KOPT-K1 (cell line): ENCODE data around the gene CDC14B.
"Not testable (repeated sequence)": the region's sequence is repeated elsewhere in the genome, so short reads cannot be mapped to it uniquely, and the experiment has no call there.

Experiments
- H3K27ac ChIP-seq: fragments of 200-600 bp; sonication (generic); 2 replicates; pipeline ENCODE4 v1.5.1; 2016; ENCODE audit warnings: antibody characterized with exemption, mild to moderate bottlenecking, low read depth, low read length; ENCODE audit not compliant: poor library complexity, severe bottlenecking
- H3K36me3 ChIP-seq: fragments of 200-600 bp; sonication (generic); 2 replicates; pipeline ENCODE4 v1.5.1; 2017; ENCODE audit warnings: antibody characterized with exemption, mild to moderate bottlenecking, low read length, moderate library complexity; ENCODE audit not compliant: insufficient read depth
- H3K9me3 ChIP-seq: fragments of 200-600 bp; sonication (generic); 2 replicates; pipeline ENCODE4 v1.5.1; 2017; ENCODE audit warnings: antibody characterized with exemption, low read length, mild to moderate bottlenecking; ENCODE audit not compliant: insufficient read depth, poor library complexity, severe bottlenecking

Gene CDC14B

DNA sequence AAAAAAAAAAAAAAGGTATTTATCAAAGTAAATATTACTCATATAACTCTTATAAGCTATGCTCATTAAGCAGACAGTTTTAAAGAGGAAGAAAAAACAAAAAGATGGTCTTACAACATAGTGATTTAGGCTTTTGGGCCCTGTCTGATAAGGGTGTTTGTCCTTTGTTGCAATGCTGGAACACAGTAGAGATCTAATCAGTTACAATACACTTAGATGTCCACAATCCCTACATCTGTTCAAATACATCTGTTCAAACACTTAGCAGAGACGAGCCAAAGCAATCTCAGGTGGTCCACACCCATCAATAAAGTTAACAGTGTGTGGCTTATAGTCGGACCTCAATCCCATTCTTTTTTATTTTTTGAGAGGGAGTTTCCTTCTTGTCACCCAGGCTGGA lies 24.5 kb upstream of the CDC14B start:
- no peaks in the 10 kb centered on the region for H3K9me3 ChIP-seq
- no peak overlapping the region for H3K27ac ChIP-seq
- H3K36me3 ChIP-seq = no peaks in the 10 kb centered on the region

DNA sequence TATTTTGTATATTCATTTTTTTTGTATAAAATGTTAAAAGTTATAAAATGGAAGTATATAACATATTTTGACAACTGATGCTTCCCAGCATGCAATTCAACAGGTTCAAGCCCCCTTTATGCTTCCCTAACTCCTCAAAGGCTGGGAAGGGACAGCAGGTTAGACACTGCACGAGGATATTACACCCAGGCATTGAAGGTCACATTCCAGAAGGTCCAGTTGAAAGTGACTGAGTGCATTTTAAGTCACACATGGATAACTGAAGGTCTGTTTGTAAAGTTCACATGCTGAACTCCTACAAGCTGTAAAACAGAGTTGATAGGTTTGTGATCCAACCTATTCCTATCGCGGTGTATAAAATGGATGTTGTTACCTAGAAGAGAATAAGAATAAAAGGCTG lies 21.9 kb upstream of the CDC14B start:
- no peaks in the 10 kb centered on the region for H3K36me3 ChIP-seq
- no peaks in the 10 kb centered on the region for H3K9me3 ChIP-seq
- no peak overlapping the region for H3K27ac ChIP-seq

DNA sequence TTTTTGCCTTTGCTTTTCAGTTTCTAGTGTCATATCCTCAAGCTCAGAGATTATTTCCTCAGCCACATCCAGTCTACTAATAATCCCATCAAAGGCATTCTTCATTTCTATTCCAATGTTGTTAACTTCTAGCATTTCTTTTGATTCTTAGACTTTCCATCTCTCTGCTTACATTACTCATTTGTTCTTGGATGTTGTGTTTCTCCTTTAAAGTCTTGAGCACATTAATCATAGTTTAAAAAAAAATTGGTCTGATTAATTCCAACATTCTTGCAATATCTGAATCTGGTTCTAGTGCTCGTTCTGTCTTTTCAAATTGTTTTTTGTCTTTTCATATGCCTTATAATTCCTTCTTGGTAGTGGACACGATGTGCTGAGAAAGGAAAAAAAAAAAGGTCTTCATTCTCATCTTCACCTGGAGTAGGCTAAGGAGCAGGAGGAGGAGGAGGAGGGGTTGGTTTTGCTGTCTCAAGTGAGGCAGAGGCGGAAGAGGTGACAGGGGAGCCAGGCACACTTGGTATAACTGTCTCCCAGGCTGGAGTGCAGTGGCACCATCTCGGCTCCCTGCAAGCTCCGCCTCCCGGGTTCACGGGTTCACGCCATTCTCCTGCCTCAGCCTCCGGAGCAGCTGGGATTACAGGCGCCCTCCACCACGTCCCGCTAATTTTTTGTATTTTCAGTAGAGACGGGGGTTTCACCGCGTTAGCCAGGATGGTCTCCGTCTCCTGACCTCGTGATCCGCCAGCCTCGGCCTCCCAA lies 19.1 kb upstream of the CDC14B start:
- Histone ChIP-seq H3K36me3 (no peaks in the 10 kb centered on the region), H3K27ac (no peak overlapping the region), H3K9me3 (no peaks in the 10 kb centered on the region)

DNA sequence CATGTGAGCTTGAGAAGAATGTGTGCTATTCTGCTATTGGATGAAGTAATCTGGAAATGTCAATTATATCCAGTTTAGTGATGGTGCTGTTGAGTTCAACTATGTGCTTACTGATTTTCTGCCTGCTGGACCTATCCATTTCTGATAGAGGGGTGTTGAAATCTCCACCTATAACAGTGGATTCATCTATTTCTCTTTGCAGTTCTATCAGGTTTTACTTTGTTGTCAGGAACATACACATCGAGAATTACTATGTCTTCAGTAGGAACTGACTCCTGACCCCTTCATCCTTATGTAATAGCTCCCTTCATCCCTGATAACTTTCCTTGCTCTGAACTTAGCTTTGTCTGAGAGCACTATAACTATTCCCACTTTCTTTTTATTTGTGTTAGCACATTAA lies 16.7 kb upstream of the CDC14B start:
- no peaks in the 10 kb centered on the region for H3K9me3 ChIP-seq
- H3K27ac ChIP-seq = no peak overlapping the region
- H3K36me3 ChIP-seq = no peaks in the 10 kb centered on the region

DNA sequence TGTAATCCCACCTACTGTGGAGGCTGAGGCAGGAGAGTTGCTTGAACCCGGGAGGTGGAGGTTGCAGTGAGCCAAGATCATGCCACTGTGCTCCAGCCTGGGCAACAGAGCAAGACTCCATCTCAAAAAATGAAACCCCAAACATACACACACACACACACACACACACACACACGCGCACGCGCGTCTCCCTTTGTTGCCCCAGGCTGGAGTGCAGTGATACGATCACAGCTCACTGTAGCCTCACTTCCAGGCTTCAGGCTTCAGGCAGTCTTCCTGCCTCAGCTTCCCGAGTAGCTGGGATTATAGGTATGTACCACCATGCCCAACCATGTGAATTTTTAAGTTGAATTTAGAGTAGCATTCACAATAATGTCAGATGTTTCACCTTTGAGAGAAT lies 13.9 kb upstream of the CDC14B start:
- H3K36me3 ChIP-seq, H3K9me3 ChIP-seq, H3K27ac ChIP-seq: not testable (repeated sequence)

DNA sequence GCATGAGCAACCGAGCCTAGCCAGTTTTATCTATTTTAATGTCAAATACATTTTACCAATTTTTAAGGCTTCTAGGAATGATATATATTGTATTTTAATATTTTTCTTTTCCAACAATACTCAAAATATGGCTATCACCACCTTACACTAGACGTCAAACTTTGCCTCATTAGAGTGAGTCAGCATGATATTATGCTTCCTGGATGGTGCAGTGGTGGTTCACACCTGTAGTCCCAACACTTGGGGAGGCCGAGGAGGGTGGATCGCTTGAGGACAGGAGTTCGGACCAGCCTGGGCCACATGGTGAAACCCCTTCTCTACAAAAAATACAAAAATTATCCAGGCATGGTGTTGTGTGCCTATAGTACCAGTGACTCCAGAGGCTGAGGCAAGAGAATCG lies 7.3 kb upstream of the CDC14B start:
- no peak overlapping the region for H3K27ac ChIP-seq
- no peaks in the 10 kb centered on the region for H3K36me3 ChIP-seq
- H3K9me3 ChIP-seq = no peaks in the 10 kb centered on the region

DNA sequence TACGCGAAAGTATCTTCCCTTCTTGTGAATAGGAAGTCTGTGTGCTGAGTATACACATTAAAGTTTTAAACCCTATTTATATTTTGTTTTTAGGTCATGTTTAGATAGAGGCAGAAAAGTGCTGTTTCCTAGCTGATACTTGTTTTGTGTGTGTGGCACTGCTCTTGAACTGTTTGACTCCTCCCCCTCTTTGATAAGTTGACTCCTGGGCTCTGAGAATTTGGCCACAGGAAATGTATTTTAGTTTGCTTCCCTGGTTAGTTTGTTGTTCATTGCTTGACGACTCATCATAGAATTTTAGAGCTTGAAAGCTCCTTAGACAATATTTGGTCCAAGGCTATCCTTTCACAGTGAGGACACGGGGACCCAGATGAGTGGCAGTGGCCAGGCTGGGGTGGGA lies 2.0 kb upstream of the CDC14B start:
- H3K27ac ChIP-seq = no peak overlapping the region
- H3K9me3 ChIP-seq = no peaks in the 10 kb centered on the region
- no peaks in the 10 kb centered on the region for H3K36me3 ChIP-seq

DNA sequence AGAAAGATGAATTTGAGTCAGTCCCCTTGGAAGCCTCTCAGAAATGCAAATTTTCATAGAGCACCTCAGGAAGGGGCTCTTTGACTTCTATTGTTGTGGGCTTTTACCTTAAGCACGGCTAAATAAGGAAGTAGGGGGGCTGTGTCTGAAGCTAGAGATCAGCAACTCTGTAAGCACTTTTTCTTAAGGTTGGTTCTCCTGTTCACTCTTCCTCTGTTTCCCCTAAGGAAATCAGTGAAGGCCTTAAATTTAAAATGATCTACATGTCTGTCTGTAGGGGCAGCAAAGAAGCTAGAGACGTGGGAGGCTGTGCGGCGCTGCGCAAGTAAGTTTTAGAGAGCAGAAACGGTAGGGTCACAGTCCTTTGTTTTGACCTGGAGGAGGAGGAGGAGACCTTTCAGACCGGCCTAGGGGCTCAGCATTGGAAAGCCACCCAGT lies 1.2 kb upstream of the CDC14B start:
- Histone ChIP-seq H3K36me3 (no peaks in the 10 kb centered on the region), H3K27ac (no peak overlapping the region), H3K9me3 (no peaks in the 10 kb centered on the region)

DNA sequence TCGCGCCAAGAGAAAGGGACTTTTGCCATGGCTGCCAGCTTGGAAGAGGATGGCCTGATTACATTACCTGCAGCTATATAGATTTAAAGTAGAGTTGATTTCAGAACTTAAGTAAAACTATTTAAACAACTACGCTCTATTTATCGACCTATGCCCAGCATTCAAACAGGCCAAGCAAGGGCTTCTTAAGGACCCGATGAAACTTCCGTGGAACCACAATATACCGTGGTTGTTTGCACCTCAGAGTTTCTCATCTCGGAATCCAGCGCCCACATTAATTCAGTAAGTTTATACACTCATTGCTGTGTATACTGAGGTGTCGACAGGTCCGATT lies 505 bp upstream of the CDC14B start:
- no peaks in the 10 kb centered on the region for H3K36me3 ChIP-seq
- no peak overlapping the region for H3K27ac ChIP-seq
- H3K9me3 ChIP-seq = no peaks in the 10 kb centered on the region

DNA sequence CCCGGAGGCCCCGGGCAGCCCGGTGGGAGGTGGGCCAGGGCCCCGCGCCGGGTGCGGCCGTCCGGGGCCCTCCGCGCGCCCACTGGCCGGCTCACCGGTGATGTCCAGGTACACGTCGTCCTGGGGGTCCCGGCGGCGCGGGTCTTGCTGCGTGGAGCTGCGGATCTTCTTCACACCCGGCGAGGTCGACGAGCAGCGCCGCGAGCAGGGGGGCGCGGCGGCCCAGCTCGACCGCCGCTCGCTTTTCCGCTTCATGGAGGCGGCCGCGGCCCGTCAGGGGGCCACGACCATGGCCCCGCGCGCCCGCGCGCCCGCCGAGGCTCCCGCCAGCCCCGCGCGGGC lies 548 bp downstream of the CDC14B start:
- Histone ChIP-seq H3K36me3 (no peaks in the 10 kb centered on the region), H3K27ac (no peak overlapping the region), H3K9me3 (no peaks in the 10 kb centered on the region)

DNA sequence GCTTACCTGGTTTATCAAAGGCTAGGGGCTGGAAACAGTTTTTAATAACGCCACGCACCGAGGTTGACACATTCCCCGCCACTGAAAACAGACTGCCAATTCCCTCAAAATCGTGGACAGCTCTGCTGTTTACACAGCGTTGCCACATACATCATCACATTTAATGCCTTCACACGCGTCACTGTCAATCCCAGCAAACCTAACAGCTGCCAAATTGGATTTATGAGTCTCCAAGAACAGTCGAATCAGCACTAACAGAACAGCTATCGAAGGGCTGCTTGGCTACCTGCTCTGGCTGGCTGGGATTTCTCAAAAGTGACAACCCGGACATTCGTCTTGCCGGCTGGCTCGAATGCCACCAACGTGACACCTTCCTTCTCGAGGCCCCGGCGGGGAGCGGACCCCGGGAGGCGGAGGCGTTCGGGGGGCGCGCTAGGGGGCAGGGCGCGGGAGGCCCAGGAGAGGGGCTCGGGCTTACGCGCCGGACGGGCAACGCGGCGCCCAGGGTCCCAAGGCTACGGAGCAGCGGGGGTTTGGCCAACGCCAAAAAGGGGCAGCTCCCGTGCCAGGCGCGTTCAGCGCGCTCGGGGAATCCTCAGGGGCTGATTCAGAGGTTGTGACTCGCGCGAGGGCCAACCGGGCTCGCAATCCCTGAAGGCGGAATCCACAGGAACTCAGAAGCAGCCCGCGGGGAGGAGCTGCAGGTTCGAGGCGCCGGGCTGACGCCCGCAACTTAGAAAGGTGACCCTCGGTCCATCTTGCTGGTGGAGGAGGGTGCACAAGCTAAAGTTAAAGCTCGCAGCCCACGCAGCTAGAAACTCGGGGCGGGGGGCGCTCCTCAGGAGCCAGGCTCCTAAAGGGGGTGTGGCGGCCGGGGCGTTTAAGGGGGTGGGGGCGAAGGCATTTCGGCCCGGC lies 1.2 kb downstream of the CDC14B start:
- no peaks in the 10 kb centered on the region for H3K9me3 ChIP-seq
- no peak overlapping the region for H3K27ac ChIP-seq
- no peaks in the 10 kb centered on the region for H3K36me3 ChIP-seq

DNA sequence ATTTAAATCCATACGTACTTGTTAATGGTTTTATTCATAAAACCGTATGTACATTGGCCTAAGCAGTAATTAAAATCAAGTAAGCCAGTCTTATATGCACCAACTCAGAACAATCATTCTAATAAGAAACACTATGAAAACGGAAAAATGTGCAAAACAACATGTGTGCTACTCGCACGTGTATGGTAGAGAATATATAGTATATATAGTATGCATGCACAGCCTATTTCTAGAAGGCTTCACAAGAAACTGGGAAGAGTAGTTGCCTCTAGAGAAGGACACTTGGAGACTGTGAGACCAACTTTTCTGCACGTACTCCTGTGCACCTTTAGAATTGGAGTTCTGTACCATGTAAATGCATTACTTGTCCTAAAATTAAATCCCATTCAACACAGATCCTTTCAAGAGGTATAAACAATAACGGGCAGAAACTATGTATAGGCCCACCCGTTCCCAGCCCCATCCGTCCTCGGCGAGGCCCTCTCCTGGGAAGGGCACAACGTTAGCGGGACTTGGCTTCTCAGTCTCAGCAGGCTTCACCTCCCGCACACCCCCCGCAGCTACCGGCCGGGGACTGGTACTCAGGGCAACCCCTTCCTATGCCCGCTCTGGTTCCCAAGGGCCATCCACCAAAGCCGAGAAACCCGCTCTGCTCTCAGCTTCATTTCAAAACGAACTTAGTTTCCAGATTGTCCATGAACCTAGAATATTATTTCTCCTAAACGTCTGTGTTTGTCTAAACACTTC lies 2.0 kb downstream of the CDC14B start:
- Histone ChIP-seq H3K9me3 (no peaks in the 10 kb centered on the region), H3K36me3 (no peaks in the 10 kb centered on the region), H3K27ac (no peak overlapping the region)

DNA sequence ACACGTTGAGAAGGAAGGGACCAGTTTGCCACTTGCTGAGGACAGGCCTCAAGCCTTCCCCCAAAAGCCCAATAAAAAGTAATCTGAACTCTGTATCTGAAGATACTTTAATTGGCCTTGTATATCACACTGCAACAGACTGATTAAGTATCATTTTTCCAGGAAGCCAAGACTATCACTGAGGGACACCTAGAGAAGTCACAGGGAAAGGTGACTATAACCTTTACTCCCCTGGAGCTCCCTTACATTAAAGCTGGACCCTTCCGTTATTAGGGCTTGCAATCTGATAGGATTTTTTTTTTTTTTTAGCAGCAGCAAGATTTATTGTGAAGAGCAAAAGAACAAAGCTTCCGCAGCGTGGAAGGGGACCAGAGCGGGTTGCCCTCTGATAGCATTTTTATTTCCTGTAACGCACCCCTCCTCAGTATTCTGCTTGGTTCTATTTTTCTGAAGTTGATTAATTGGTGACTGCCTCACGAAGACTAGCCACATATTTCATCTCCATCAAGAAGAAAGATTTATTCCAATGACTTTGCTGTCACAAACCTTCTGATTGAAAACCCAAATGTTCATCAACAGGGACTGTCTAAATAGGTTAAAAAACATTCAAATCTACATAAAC lies 2.7 kb downstream of the CDC14B start:
- H3K27ac ChIP-seq = no peak overlapping the region
- no peaks in the 10 kb centered on the region for H3K9me3 ChIP-seq
- no peaks in the 10 kb centered on the region for H3K36me3 ChIP-seq

DNA sequence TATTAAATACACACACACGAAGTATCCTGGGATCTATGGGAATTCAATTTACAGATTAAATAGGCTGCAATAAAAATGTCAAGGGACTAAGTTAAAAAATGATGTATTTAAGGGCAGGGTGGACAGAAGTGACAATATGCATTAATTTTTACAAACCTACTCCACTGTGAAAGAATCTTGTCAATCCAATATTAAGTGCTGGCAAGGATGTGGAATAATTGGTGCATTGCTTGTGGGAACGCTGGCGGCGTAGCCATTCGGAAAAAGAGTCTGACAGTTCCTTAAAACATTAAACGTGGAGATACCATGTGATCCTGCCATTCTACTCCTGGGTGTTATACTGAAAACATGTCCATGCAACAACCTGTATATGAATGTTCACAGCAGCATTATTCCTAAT lies 4.2 kb downstream of the CDC14B start:
- H3K9me3 ChIP-seq = no peaks in the 10 kb centered on the region
- no peaks in the 10 kb centered on the region for H3K36me3 ChIP-seq
- H3K27ac ChIP-seq = no peak overlapping the region

DNA sequence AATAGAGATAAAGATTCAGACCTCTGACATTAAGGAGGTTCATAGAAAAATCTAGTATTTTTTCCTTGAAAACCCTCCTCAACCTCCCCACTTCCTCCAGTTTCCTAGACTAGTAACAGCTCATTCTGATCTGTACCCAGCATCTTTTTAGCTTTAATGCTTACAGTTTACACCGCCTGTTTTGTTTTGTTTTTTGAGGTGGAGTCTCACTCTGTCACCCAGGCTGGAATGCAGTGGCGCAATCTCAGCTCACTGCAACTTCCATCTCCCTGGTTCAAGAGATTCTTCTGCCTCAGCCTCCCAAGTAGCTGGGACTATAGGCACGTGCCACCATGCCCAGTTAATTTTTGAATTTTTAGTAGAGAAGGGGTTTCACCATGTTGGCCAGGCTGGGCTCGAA lies 5.0 kb downstream of the CDC14B start:
- not testable (repeated sequence) for H3K27ac ChIP-seq, H3K36me3 ChIP-seq, H3K9me3 ChIP-seq
